Measurements from ENCODE around the gene LITAF. TPM values are rescaled to one million over a fixed set of nuclear protein-coding genes. Genes with fewer than 3 reads are reported as not detected.

The LITAF gene
- polyA plus RNA-seq, 3 donors: 67.9 to 118 (median 69.0) TPM

- Histone ChIP-seq H4K20me1 (ENCODE audit: insufficient read depth, low read length) (no peaks in the 10 kb centered on the region), H3K79me2 (ENCODE audit: insufficient read depth, low read length) (no peaks in the 10 kb centered on the region), H3K27me3 (ENCODE audit: control insufficient read depth in 2 of 2, insufficient read depth in 2 of 2, low read length in 2 of 2) (no peaks in the 10 kb centered on the region), H3K4me3 (replicated peaks in 1 of 3; ENCODE audit: low read depth in 2 of 3, low read length in 3 of 3) (no peak overlapping the region), H3K9me3 (replicated peaks in 1 of 2; ENCODE audit: control insufficient read depth in 1 of 2, insufficient read depth in 1 of 2, low read length in 2 of 2) (peaks cover 0 to 7% of the 10 kb centered on the region in 2 donors), H3K27ac (ENCODE audit: low read depth in 1 of 2, low read length in 2 of 2) (no peak overlapping the region), H3K9ac (ENCODE audit: insufficient read depth, low read length, poor library complexity, severe bottlenecking) (no peak overlapping the region), H2AFZ (ENCODE audit: insufficient read depth, low read depth, low read length, poor library complexity, severe bottlenecking) (no peak overlapping the region), H3K4me2 (replicated peaks; ENCODE audit: extremely low read depth, low read length, poor library complexity, severe bottlenecking) (no peak overlapping the region), H3K4me1 (ENCODE audit: control insufficient read depth in 1 of 2, insufficient read depth in 2 of 2, low read length in 2 of 2) (peaks cover 59 to 64% of the 10 kb centered on the region in 2 donors), H3K36me3 (replicated peaks in 1 of 2; ENCODE audit: control insufficient read depth in 1 of 2, insufficient read depth in 2 of 2, low read length in 2 of 2) (no peaks in the 10 kb centered on the region)
- H3K36me3 Mint-ChIP-seq: peaks cover 8 to 12% of the 10 kb centered on the region in 2 donors
- WGBS (ENCODE audit: insufficient coverage): no CpG with 5 or more reads among the region's 8 CpGs
- no peak for TF ChIP-seq CTCF (IDR thresholded peaks at IDR 0.05)
- no peak for DNase-seq
- peak overlapping the region in 2 of 7 donors; percentile 10 to 25 for H3K27ac Mint-ChIP-seq
- H3K4me3 Mint-ChIP-seq: no peak overlapping the region
- peaks cover under 1 to 22% (median 1%) of the 10 kb centered on the region in 3 donors for H3K27me3 Mint-ChIP-seq (ENCODE audit: low read depth in 3 of 3)
- H3K9me3 Mint-ChIP-seq: peaks cover 4 to 9% (median 7%) of the 10 kb centered on the region in 7 donors
- intact Hi-C loops (cut with micrococcal nuclease): no loop called here
- peaks cover 68% of the 10 kb centered on the region for H3K4me1 Mint-ChIP-seq
These were observed 29.2 kb upstream of the LITAF start for GRCh38 chr16:11615748-11616447.

- Histone ChIP-seq H4K20me1 (ENCODE audit: insufficient read depth, low read length) (no peaks in the 10 kb centered on the region), H3K4me1 (ENCODE audit: control insufficient read depth in 1 of 2, insufficient read depth in 2 of 2, low read length in 2 of 2) (peaks cover 67 to 69% of the 10 kb centered on the region in 2 donors), H3K27ac (ENCODE audit: low read depth in 1 of 2, low read length in 2 of 2) (peak overlapping the region; percentile 97 to 98), H3K4me3 (replicated peaks in 1 of 3; ENCODE audit: low read depth in 2 of 3, low read length in 3 of 3) (no peak overlapping the region), H3K27me3 (ENCODE audit: control insufficient read depth in 2 of 2, insufficient read depth in 2 of 2, low read length in 2 of 2) (no peaks in the 10 kb centered on the region), H3K4me2 (replicated peaks; ENCODE audit: extremely low read depth, low read length, poor library complexity, severe bottlenecking) (no peak overlapping the region), H3K79me2 (ENCODE audit: insufficient read depth, low read length) (no peaks in the 10 kb centered on the region), H3K9ac (ENCODE audit: insufficient read depth, low read length, poor library complexity, severe bottlenecking) (no peak overlapping the region), H3K36me3 (replicated peaks in 1 of 2; ENCODE audit: control insufficient read depth in 1 of 2, insufficient read depth in 2 of 2, low read length in 2 of 2) (no peaks in the 10 kb centered on the region), H2AFZ (ENCODE audit: insufficient read depth, low read depth, low read length, poor library complexity, severe bottlenecking) (no peak overlapping the region), H3K9me3 (replicated peaks in 1 of 2; ENCODE audit: control insufficient read depth in 1 of 2, insufficient read depth in 1 of 2, low read length in 2 of 2) (no peaks in the 10 kb centered on the region)
- Mint-ChIP-seq H3K9me3 (peaks cover 0 to 3% (median 0%) of the 10 kb centered on the region in 7 donors), H3K36me3 (peaks cover 5 to 8% of the 10 kb centered on the region in 2 donors), H3K4me3 (peak overlapping the region in 1 of 2 donors; percentile 46), H3K27ac (peak overlapping the region in 6 of 7 donors; percentile 92 to 100 (median 99)), H3K4me1 (peaks cover 75% of the 10 kb centered on the region), H3K27me3 (ENCODE audit: low read depth in 3 of 3) (peaks cover 1 to 24% (median 3%) of the 10 kb centered on the region in 3 donors)
- DNase-seq: no peak
- TF ChIP-seq CTCF (IDR thresholded peaks at IDR 0.05): no peak
- intact Hi-C loops (cut with micrococcal nuclease): loop anchor here (5.0 kb wide), 2 partner anchors 37 to 42 kb away; no protein-coding TSS in a partner anchor
- 68% methylated on average over 7 of the region's 10 CpGs for WGBS (ENCODE audit: insufficient coverage)
These were observed 28.0 kb upstream of the LITAF start for GRCh38 chr16:11614587-11615175.

Measured in CD14-positive monocyte (primary cell).